ENCODE data around the gene WDFY2. TPM values are rescaled to one million over a fixed set of nuclear protein-coding genes. Genes with fewer than 3 reads are reported as not detected.

The WDFY2 gene
- total and polyA plus RNA-seq, 2 of the 13 experiments (the other 11 are each of a cell fraction or from before 2014, with no cell fraction given) = 22.6 to 27.0 TPM

DNA sequence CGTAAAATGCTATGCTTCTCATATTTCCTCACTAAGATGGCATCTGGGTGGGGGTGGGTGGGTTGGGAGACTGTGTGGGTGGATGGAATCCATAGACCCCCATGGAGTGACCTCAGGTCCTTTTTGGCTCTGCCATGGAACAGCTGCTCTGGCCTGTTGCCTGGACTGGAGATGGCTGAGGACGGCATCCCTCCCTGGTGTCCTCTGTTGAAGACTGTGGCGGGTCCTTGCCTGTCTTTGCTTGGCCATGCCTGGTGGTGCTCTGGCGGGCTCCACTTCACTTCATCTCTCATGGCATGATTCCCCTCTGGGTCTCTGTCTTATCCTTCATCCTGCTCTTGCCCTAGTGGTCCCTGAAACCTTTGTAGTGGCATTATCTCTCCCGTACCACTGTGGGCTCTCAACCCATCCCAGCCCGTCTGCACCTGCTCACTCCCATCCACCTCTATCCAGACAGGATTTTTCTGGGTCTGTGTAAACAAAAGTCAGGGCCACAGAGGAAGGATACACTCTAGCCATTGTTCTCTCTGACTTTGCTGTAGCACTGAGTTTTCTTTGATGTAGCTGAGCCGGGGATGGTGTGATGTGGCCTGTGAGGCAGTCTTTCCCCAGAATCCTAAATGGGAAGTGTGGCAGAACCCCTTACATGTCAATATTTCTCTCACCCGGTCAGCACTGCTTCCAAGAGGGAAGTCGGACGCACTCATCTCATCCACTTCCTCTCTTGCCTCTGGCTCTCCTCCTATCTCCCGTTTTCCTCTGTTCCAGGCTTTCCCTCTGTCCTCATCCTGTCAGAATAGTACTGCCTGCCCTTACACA is 36.1 kb downstream of the WDFY2 start (continued):
- TF ChIP-seq, protein P1, sequence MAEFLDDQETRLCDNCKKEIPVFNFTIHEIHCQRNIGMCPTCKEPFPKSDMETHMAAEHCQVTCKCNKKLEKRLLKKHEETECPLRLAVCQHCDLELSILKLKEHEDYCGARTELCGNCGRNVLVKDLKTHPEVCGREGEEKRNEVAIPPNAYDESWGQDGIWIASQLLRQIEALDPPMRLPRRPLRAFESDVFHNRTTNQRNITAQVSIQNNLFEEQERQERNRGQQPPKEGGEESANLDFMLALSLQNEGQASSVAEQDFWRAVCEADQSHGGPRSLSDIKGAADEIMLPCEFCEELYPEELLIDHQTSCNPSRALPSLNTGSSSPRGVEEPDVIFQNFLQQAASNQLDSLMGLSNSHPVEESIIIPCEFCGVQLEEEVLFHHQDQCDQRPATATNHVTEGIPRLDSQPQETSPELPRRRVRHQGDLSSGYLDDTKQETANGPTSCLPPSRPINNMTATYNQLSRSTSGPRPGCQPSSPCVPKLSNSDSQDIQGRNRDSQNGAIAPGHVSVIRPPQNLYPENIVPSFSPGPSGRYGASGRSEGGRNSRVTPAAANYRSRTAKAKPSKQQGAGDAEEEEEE (CRISPR knock-in tag; IDR thresholded peaks at IDR 0.05; ENCODE audit: borderline replicate concordance) = no peak
- peak in 1 of 2 experiments; percentile 22; a peak in 1 of 4 replicates for TF ChIP-seq KLF16 (CRISPR knock-in tag; IDR thresholded peaks at IDR 0.05)
- TF ChIP-seq, protein P2, sequence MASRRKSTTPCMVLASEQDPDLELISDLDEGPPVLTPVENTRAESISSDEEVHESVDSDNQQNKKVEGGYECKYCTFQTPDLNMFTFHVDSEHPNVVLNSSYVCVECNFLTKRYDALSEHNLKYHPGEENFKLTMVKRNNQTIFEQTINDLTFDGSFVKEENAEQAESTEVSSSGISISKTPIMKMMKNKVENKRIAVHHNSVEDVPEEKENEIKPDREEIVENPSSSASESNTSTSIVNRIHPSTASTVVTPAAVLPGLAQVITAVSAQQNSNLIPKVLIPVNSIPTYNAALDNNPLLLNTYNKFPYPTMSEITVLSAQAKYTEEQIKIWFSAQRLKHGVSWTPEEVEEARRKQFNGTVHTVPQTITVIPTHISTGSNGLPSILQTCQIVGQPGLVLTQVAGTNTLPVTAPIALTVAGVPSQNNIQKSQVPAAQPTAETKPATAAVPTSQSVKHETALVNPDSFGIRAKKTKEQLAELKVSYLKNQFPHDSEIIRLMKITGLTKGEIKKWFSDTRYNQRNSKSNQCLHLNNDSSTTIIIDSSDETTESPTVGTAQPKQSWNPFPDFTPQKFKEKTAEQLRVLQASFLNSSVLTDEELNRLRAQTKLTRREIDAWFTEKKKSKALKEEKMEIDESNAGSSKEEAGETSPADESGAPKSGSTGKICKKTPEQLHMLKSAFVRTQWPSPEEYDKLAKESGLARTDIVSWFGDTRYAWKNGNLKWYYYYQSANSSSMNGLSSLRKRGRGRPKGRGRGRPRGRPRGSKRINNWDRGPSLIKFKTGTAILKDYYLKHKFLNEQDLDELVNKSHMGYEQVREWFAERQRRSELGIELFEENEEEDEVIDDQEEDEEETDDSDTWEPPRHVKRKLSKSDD (CRISPR knock-in tag; IDR thresholded peaks at IDR 0.05; ENCODE audit: low read depth) = no peak
- TF ChIP-seq ZNF660 (CRISPR knock-in tag; IDR thresholded peaks at IDR 0.05; ENCODE audit: borderline replicate concordance, low read depth) = no peak
- no peak for TF ChIP-seq TRIM24 (CRISPR knock-in tag; IDR thresholded peaks at IDR 0.05)
- TF ChIP-seq SCMH1 (CRISPR knock-in tag; IDR thresholded peaks at IDR 0.05; ENCODE audit: borderline replicate concordance) = no peak
- no peak for TF ChIP-seq ZC3H13 (CRISPR knock-in tag; IDR thresholded peaks at IDR 0.05)
- TF ChIP-seq ZNF670 (CRISPR knock-in tag; IDR thresholded peaks at IDR 0.05; ENCODE audit: borderline replicate concordance) = no peak
- TF ChIP-seq FOXJ3 (CRISPR knock-in tag; IDR thresholded peaks at IDR 0.05; ENCODE audit: borderline replicate concordance) = peak; percentile 65; the same call in 1 of the 2 replicates
- peak; percentile 66 for TF ChIP-seq XRCC5 (optimal IDR thresholded peaks at IDR 0.05; ENCODE audit: low read length)
- peak; percentile 70 for TF ChIP-seq HIC2 (CRISPR knock-in tag; IDR thresholded peaks at IDR 0.05; ENCODE audit: low read depth)
- no peak for TF ChIP-seq ZNF362 (CRISPR knock-in tag; IDR thresholded peaks at IDR 0.05; ENCODE audit: borderline replicate concordance)
- TF ChIP-seq TEAD3 (CRISPR knock-in tag; optimal IDR thresholded peaks at IDR 0.05; ENCODE audit: borderline replicate concordance) = peak; percentile 76
- peak; percentile 98 for TF ChIP-seq SNAI1 (CRISPR knock-in tag; IDR thresholded peaks at IDR 0.05; ENCODE audit: borderline replicate concordance)
- TF ChIP-seq ZNF850 (CRISPR knock-in tag; conservative IDR thresholded peaks at IDR 0.05) = no peak
- TF ChIP-seq CEBPB (IDR thresholded peaks at IDR 0.05; ENCODE audit: borderline replicate concordance, low read depth, low read length) = no peak
- no peak for TF ChIP-seq SP5 (CRISPR knock-in tag; IDR thresholded peaks at IDR 0.05; ENCODE audit: borderline replicate concordance, low read depth)
- peak; percentile 87 for TF ChIP-seq ISL2 (CRISPR knock-in tag; IDR thresholded peaks at IDR 0.05)
- TF ChIP-seq ZNF430 (CRISPR knock-in tag; IDR thresholded peaks at IDR 0.05) = no peak
- TF ChIP-seq POGZ (CRISPR knock-in tag; IDR thresholded peaks at IDR 0.05) = peak; percentile 94

Data from HepG2 (cell line).